ENCODE measurements around the gene PCDHGA6.

GRCh38 chr5:141382469-141383294 is 9.0 kb downstream of the PCDHGA6 start, which contains the start of gene PCDHGA7:
- TF ChIP-seq POLR2AphosphoS5 (IDR thresholded peaks at IDR 0.05; ENCODE audit: borderline replicate concordance, low read depth, low read length) (no peak), EZH2 (IDR thresholded peaks at IDR 0.05) (no peak), FOXP2 (optimal IDR thresholded peaks at IDR 0.05; ENCODE audit: control extremely low read depth, extremely low read length, insufficient read depth) (no peak)
